ENCODE measurements around the gene ALG11. TPM values are rescaled to one million over a fixed set of nuclear protein-coding genes. Genes with fewer than 3 reads are reported as not detected.

Gene ALG11
- total RNA-seq, 1 donor from 2014 or later = 28.0 TPM

Other genes starting within 250 kb of the ALG11 start
- gene DHRS12, start 208.2 kb upstream of the ALG11 start, total RNA-seq = 3.2 and 3.9 TPM in 2 replicates
- 0.38 and 0.77 TPM in 2 replicates for gene TMEM272, start 167.2 kb upstream of the ALG11 start, total RNA-seq
- not detected in 2 replicates for gene CCDC70, start 150.4 kb upstream of the ALG11 start, total RNA-seq
- gene ATP7B, start 948 bp upstream of the ALG11 start, total RNA-seq = 0.65 and 0.83 TPM in 2 replicates
- gene UTP14C, start 12.3 kb downstream of the ALG11 start, total RNA-seq = 12.2 TPM in 2 replicates
- gene NEK5, start 116.7 kb downstream of the ALG11 start, total RNA-seq = not detected in 2 replicates
- 7.1 and 10.4 TPM in 2 replicates for gene NEK3, start 147.2 kb downstream of the ALG11 start, total RNA-seq